ENCODE results near the gene TMEM269.
A peak's percentile ranks its signal among the peaks of the same experiment; 100 is the strongest.

TMEM269 gene

GRCh38 chr1:42784946-42785693 is at the start of gene TMEM269:
Gene TMEM269, plus strand, starts transcription at chr1:42784991. Its CDS starts 4,903 bp downstream, at chr1:42789894.
- peak in 1 of 2 donors; percentile 20 for DNase-seq (ENCODE audit: low read depth in 2 of 2)

- DNase-seq (ENCODE audit: low read depth in 2 of 2), result no peak
Observed at GRCh38 chr1:42735056-42735455, 49.7 kb upstream of the TMEM269 start.

- no peak for DNase-seq (ENCODE audit: low read depth in 2 of 2)
Observed at GRCh38 chr1:42735477-42736105, 49.2 kb upstream of the TMEM269 start.

- DNase-seq (ENCODE audit: low read depth in 2 of 2), result no peak
Observed at GRCh38 chr1:42736152-42736551, 48.6 kb upstream of the TMEM269 start.

GRCh38 chr1:42736571-42737200 is 48.1 kb upstream of the TMEM269 start:
- no peak for DNase-seq (ENCODE audit: low read depth in 2 of 2)

- no peak for DNase-seq (ENCODE audit: low read depth in 2 of 2)
Observed at GRCh38 chr1:42737257-42737656, 47.5 kb upstream of the TMEM269 start.

- no peak for DNase-seq (ENCODE audit: low read depth in 2 of 2)
Observed at GRCh38 chr1:42737986-42738677, 46.7 kb upstream of the TMEM269 start.

- DNase-seq (ENCODE audit: low read depth in 2 of 2), result no peak
Observed at GRCh38 chr1:42738678-42739226, 46.0 kb upstream of the TMEM269 start.

GRCh38 chr1:42739753-42740700 is 44.8 kb upstream of the TMEM269 start, which contains the start of gene CLDN19:
Gene CLDN19, minus strand, starts transcription at chr1:42740236. Its CDS starts 173 bp downstream, at chr1:42740063.
- no peak for DNase-seq (ENCODE audit: low read depth in 2 of 2)

- no peak for DNase-seq (ENCODE audit: low read depth in 2 of 2)
Observed at GRCh38 chr1:42740851-42741580, 43.8 kb upstream of the TMEM269 start.

- no peak for DNase-seq (ENCODE audit: low read depth in 2 of 2)
Observed at GRCh38 chr1:42741706-42742105, 43.1 kb upstream of the TMEM269 start.

GRCh38 chr1:42742141-42742540 is 42.6 kb upstream of the TMEM269 start:
- DNase-seq (ENCODE audit: low read depth in 2 of 2), result no peak

- no peak for DNase-seq (ENCODE audit: low read depth in 2 of 2)
Observed at GRCh38 chr1:42742617-42743316, 42.0 kb upstream of the TMEM269 start.

- no peak for DNase-seq (ENCODE audit: low read depth in 2 of 2)
Observed at GRCh38 chr1:42743317-42744147, 41.3 kb upstream of the TMEM269 start.

GRCh38 chr1:42744148-42744413 is 40.7 kb upstream of the TMEM269 start:
- DNase-seq (ENCODE audit: low read depth in 2 of 2), result no peak

GRCh38 chr1:42745851-42746250 is 38.9 kb upstream of the TMEM269 start:
- DNase-seq (ENCODE audit: low read depth in 2 of 2), result no peak

- no peak for DNase-seq (ENCODE audit: low read depth in 2 of 2)
Observed at GRCh38 chr1:42746436-42747105, 38.2 kb upstream of the TMEM269 start.

GRCh38 chr1:42747125-42747524 is 37.7 kb upstream of the TMEM269 start:
- peak in 1 of 2 donors; percentile 35 for DNase-seq (ENCODE audit: low read depth in 2 of 2)
